IMR-90 (cell line): ENCODE measurements around the gene OSBPL3. TPM values are rescaled to one million over a fixed set of nuclear protein-coding genes. Genes with fewer than 3 reads are reported as not detected.

Experiments
- ATAC-seq: fragments of 200-7000 bp; cut with Tn5 transposase; 2 replicates; pipeline ENCODE4 v1.9.1; 2020; ENCODE audit warnings: low read depth, mild to moderate bottlenecking, moderate library complexity
- BruUV-seq: library from RNA; stranded (reverse); fragments of 400-500 nt; replicated peaks from 2 replicates; lab custom pipeline; 2021; lab: Mats Ljungman, UMichigan
- CTCF ChIA-PET: fragments of 300-600 bp; formaldehyde crosslinking; extraction: SDS; loops from one replicate; lab custom pipeline; 2021; ENCODE audit warnings: antibody characterized with exemption; lab: Yijun Ruan, JAX
- POLR2A ChIA-PET: fragments of 300-600 bp; sonication (Branson Sonifier 250); formaldehyde crosslinking; loops from one replicate; lab custom pipeline; 2022; ENCODE audit warnings: antibody characterized with exemption; ENCODE audit not compliant: unreplicated experiment; lab: Charles Lee
- DNase-seq: peaks from one replicate; pipeline ENCODE4 v3.0.0; 2013
- H2AFZ ChIP-seq: replicated peaks from 2 replicates; pipeline ENCODE3; 2013; ENCODE audit warnings: low read length, mild to moderate bottlenecking; ENCODE audit not compliant: poor library complexity
- H2AK5ac ChIP-seq: 2 replicates; pipeline ENCODE4 v1.6.1; 2013; ENCODE audit warnings: low read depth, low read length, inconsistent platforms
- H2AK9ac ChIP-seq: replicated peaks from 2 replicates; pipeline ENCODE3; 2013; ENCODE audit warnings: mild to moderate bottlenecking, low read depth, low read length, moderate library complexity; ENCODE audit not compliant: poor library complexity
- H2BK120ac ChIP-seq: 2 replicates; pipeline ENCODE4 v1.6.1; 2013; ENCODE audit warnings: low read depth, low read length, inconsistent platforms
- H2BK15ac ChIP-seq: 3 replicates; pipeline ENCODE4 v1.6.1; 2013; ENCODE audit warnings: low read depth, low read length, inconsistent platforms
- H2BK20ac ChIP-seq: 2 replicates; pipeline ENCODE4 v1.6.1; 2013; ENCODE audit warnings: low read depth, mild to moderate bottlenecking, inconsistent platforms, low read length, moderate library complexity
- H2BK5ac ChIP-seq: 2 replicates; pipeline ENCODE4 v1.6.1; 2013; ENCODE audit warnings: mild to moderate bottlenecking, low read depth, low read length, inconsistent platforms; ENCODE audit not compliant: poor library complexity, severe bottlenecking
- H3K14ac ChIP-seq: replicated peaks from 2 replicates; pipeline ENCODE4 v1.6.1; 2013; ENCODE audit warnings: low read depth, low read length, inconsistent platforms
- H3K18ac ChIP-seq: 2 replicates; pipeline ENCODE4 v1.6.1; 2013; ENCODE audit warnings: low read depth, low read length, control low read depth
- H3K23ac ChIP-seq: 2 replicates; pipeline ENCODE4 v1.6.1; 2013; ENCODE audit warnings: low read depth, low read length, inconsistent platforms
- H3K27ac ChIP-seq: 2 replicates; pipeline ENCODE4 v1.5.1; 2013; ENCODE audit warnings: mild to moderate bottlenecking, control low read depth, low read length; ENCODE audit not compliant: insufficient read depth
- H3K27me3 ChIP-seq: 2 replicates; pipeline ENCODE4 v1.6.1; 2013; ENCODE audit warnings: low read length; ENCODE audit not compliant: control insufficient read depth, insufficient read depth
- H3K36me3 ChIP-seq: 2 replicates; pipeline ENCODE4 v1.6.1; 2013; ENCODE audit warnings: low read length, mixed read lengths; ENCODE audit not compliant: control insufficient read depth, insufficient read depth
- H3K4ac ChIP-seq: 2 replicates; pipeline ENCODE4 v1.6.1; 2013; ENCODE audit warnings: low read depth, low read length, inconsistent platforms
- H3K4me1 ChIP-seq: 2 replicates; pipeline ENCODE4 v1.6.1; 2013; ENCODE audit warnings: low read length, mixed read lengths; ENCODE audit not compliant: control insufficient read depth, insufficient read depth
- H3K4me2 ChIP-seq: 2 replicates; pipeline ENCODE4 v1.6.1; 2013; ENCODE audit warnings: low read depth, mild to moderate bottlenecking, control low read depth, low read length, moderate library complexity
- H3K4me3 ChIP-seq: 2 replicates; pipeline ENCODE4 v1.5.1; 2013; ENCODE audit warnings: low read depth, mild to moderate bottlenecking, control low read depth, low read length, moderate library complexity; ENCODE audit not compliant: insufficient read depth
- H3K56ac ChIP-seq: 2 replicates; pipeline ENCODE4 v1.6.1; 2013; ENCODE audit warnings: low read length, inconsistent platforms; ENCODE audit not compliant: insufficient read depth; ENCODE audit errors: extremely low read depth
- H3K79me1 ChIP-seq, 2 experiments: 2 replicates each; pipeline ENCODE4 v1.6.1; 2013; ENCODE audit warnings: low read length in 2 of 2, inconsistent platforms in 1 of 2, low read depth in 1 of 2
- H3K9ac ChIP-seq: 2 replicates; pipeline ENCODE4 v1.6.1; 2013; ENCODE audit warnings: low read depth, low read length, control low read depth
- H3K9me1 ChIP-seq: 2 replicates; pipeline ENCODE4 v1.6.1; 2013; ENCODE audit warnings: low read length, inconsistent platforms; ENCODE audit not compliant: insufficient read depth
- H3K9me3 ChIP-seq: 2 replicates; pipeline ENCODE4 v1.6.1; 2013; ENCODE audit warnings: low read length; ENCODE audit not compliant: control insufficient read depth, insufficient read depth
- H4K20me1 ChIP-seq: 2 replicates; pipeline ENCODE4 v1.6.1; 2013; ENCODE audit warnings: low read length, inconsistent platforms; ENCODE audit not compliant: insufficient read depth
- H4K5ac ChIP-seq: 2 replicates; pipeline ENCODE4 v1.6.1; 2013; ENCODE audit warnings: mild to moderate bottlenecking, low read depth, low read length, control low read depth
- H4K8ac ChIP-seq, 2 experiments: 2 replicates each; pipeline ENCODE4 v1.6.1; 2013; ENCODE audit warnings: low read depth in 2 of 2, low read length in 2 of 2, control low read depth in 1 of 2, inconsistent platforms in 1 of 2
- H4K91ac ChIP-seq: 2 replicates; pipeline ENCODE4 v1.6.1; 2013; ENCODE audit warnings: low read depth, low read length, inconsistent platforms; ENCODE audit not compliant: insufficient read depth
- CHD1 ChIP-seq: IDR thresholded peaks from 2 replicates; pipeline ENCODE4 v1.6.1; 2012; ENCODE audit warnings: low read depth, low read length, improper control_type of control experiment
- CTCF ChIP-seq: conservative IDR thresholded peaks from 2 replicates; pipeline ENCODE4 v1.5.1; 2012; ENCODE audit warnings: mild to moderate bottlenecking, low read depth, low read length, improper control_type of control experiment
- ELK1 ChIP-seq: fragments of 150-350 bp; IDR thresholded peaks from 2 replicates; pipeline ENCODE4 v1.6.1; 2016; ENCODE audit warnings: low read depth, mild to moderate bottlenecking, low read length, moderate library complexity, borderline replicate concordance
- FOS ChIP-seq: fragments of 150-350 bp; IDR thresholded peaks from 2 replicates; pipeline ENCODE4 v1.6.1; 2016; ENCODE audit warnings: low read depth, low read length
- POLR2A ChIP-seq: IDR thresholded peaks from 2 replicates; pipeline ENCODE4 v1.6.1; 2012; ENCODE audit warnings: mild to moderate bottlenecking, low read depth, low read length
- SMC3 ChIP-seq: fragments of 150-350 bp; IDR thresholded peaks from 2 replicates; pipeline ENCODE4 v1.6.1; 2016; ENCODE audit warnings: low read depth, mild to moderate bottlenecking, antibody characterized with exemption, low read length, moderate library complexity
- WGBS, 2 experiments: methylation state at CpG; one replicate each; pipeline versions ENCODE4 v1.1.5 to v1.1.7; 2013; ENCODE audit warnings: missing lambda C conversion rate in 2 of 2; ENCODE audit not compliant: insufficient read length in 1 of 2; ENCODE audit errors: extremely low coverage in 2 of 2; 5-methylcytosine and 5-hydroxymethylcytosine counted together
- dilution Hi-C: fragments of 300-500 bp; cut with HindIII; formaldehyde crosslinking; loops from one replicate; pipeline ENCODE4 v1.14.3; 2018; ENCODE audit warnings: low sequenced_read_pairs; ENCODE audit not compliant: unreplicated experiment
- in situ Hi-C: fragments of 300-500 bp; cut with MboI; formaldehyde crosslinking; loops from 3 replicates; pipeline ENCODE4 v1.14.3; 2019; ENCODE audit warnings: low sequenced_read_pairs, inconsistent platforms, mixed read lengths
- intact Hi-C: fragments of 100-400 bp; cut with micrococcal nuclease; formaldehyde crosslinking; loops from 2 replicates; pipeline ENCODE4 v1.10.0; 2022
- polyA plus RNA-seq, 3 experiments: library from polyadenylated mRNA; depleted of rRNA; stranded (reverse); fragments of >200 nt; gene quantifications; 2 replicates each; pipeline ENCODE4 v1.2.3, GENCODE V29; 2012; ENCODE audit warnings: low replicate concordance in 1 of 3
- total RNA-seq: library from RNA; depleted of rRNA; stranded (reverse); fragments of >200 nt; gene quantifications from 2 replicates; pipeline ENCODE4 v1.2.3, GENCODE V29; 2012

Gene OSBPL3
- total and polyA plus RNA-seq, 2 of the 4 experiments (the other 2 are of a cell fraction) = 18.0 to 29.9 TPM

- POLR2A ChIA-PET = no interaction called here
- in situ Hi-C loops = no loop called here
- Histone ChIP-seq H3K9me3 (no peaks in the 10 kb centered on the region), H4K20me1 (no peaks in the 10 kb centered on the region), H3K9me1 (peaks cover 13% of the 10 kb centered on the region), H3K4me2 (no peak overlapping the region), H3K9ac (no peak overlapping the region), H2AK9ac (no peak overlapping the region), H3K14ac (no peak overlapping the region), H4K91ac (no peak overlapping the region), H2BK20ac (no peak overlapping the region), H2BK120ac (no peak overlapping the region), H3K4me3 (no peak overlapping the region), H2BK5ac (no peak overlapping the region), H3K23ac (no peak overlapping the region), H2AK5ac (no peak overlapping the region), H2AFZ (no peak overlapping the region), H3K4ac (no peak overlapping the region), H3K27ac (no peak overlapping the region), H3K27me3 (no peaks in the 10 kb centered on the region), H3K79me1 (peaks cover 10 to 23% of the 10 kb centered on the region in 2 experiments; a peak in 2 of 4 replicates), H3K4me1 (0 out of 2 replicates have a peak, but pooled peaks cover 4% of the 10 kb centered on the region), H3K36me3 (peaks cover 22% of the 10 kb centered on the region), H4K5ac (no peak overlapping the region), H3K56ac (no peak overlapping the region), H2BK15ac (no peak overlapping the region), H3K18ac (no peak overlapping the region), H4K8ac (no peak overlapping the region)
- intact Hi-C loops = no loop called here
- CTCF ChIA-PET = no interaction called here
- TF ChIP-seq ELK1 = no peak
- no peak for TF ChIP-seq FOS
- TF ChIP-seq CTCF = no peak
- TF ChIP-seq SMC3 = no peak
- TF ChIP-seq CHD1 = no peak
- no peak for TF ChIP-seq POLR2A
- ATAC-seq (no peak), DNase-seq (no peak)
- WGBS, 2 experiments = 100% methylated on average over 1 of the region's 12 CpGs; no CpG with 5 or more reads in 1 of the 2 experiments
- dilution Hi-C loops = no loop called here
- no TSS peak for BruUV-seq
These were observed 113.9 kb downstream of the OSBPL3 start for GRCh38 chr7:24866004-24866615.
